Measurements from ENCODE around the gene NOP58.
"Not testable (repeated sequence)": the region's sequence is repeated elsewhere in the genome, so short reads cannot be mapped to it uniquely, and the experiment has no call there.

NOP58 gene

GRCh38 chr2:202306034-202306433 lies 40.5 kb downstream of the NOP58 start:
- in situ Hi-C loops (cut with MboI; ENCODE audit: low sequenced_read_pairs, unreplicated experiment), result no loop called here
- no peak for DNase-seq (ENCODE audit: low spot score)
- TF ChIP-seq CTCF (IDR thresholded peaks at IDR 0.05; ENCODE audit: borderline replicate concordance, control extremely low read depth, extremely low read depth, insufficient read depth, missing control alignments), result no peak

- DNase-seq (ENCODE audit: low spot score), result no peak
- TF ChIP-seq CTCF (IDR thresholded peaks at IDR 0.05; ENCODE audit: borderline replicate concordance, control extremely low read depth, extremely low read depth, insufficient read depth, missing control alignments), result no peak
- in situ Hi-C loops (cut with MboI; ENCODE audit: low sequenced_read_pairs, unreplicated experiment), result no loop called here
Measured at GRCh38 chr2:202307690-202308089, 42.1 kb downstream of the NOP58 start.

GRCh38 chr2:202311823-202312388 lies 46.3 kb downstream of the NOP58 start:
- DNase-seq (ENCODE audit: low spot score), result no peak
- in situ Hi-C loops (cut with MboI; ENCODE audit: low sequenced_read_pairs, unreplicated experiment), result no loop called here
- TF ChIP-seq CTCF (IDR thresholded peaks at IDR 0.05; ENCODE audit: borderline replicate concordance, control extremely low read depth, extremely low read depth, insufficient read depth, missing control alignments), result no peak

- no peak for TF ChIP-seq CTCF (IDR thresholded peaks at IDR 0.05; ENCODE audit: borderline replicate concordance, control extremely low read depth, extremely low read depth, insufficient read depth, missing control alignments)
- in situ Hi-C loops (cut with MboI; ENCODE audit: low sequenced_read_pairs, unreplicated experiment), result no loop called here
- DNase-seq (ENCODE audit: low spot score), result no peak
Measured at GRCh38 chr2:202314116-202314515, 48.6 kb downstream of the NOP58 start.

- TF ChIP-seq CTCF (IDR thresholded peaks at IDR 0.05; ENCODE audit: borderline replicate concordance, control extremely low read depth, extremely low read depth, insufficient read depth, missing control alignments), result no peak
- no peak for DNase-seq (ENCODE audit: low spot score)
- in situ Hi-C loops (cut with MboI; ENCODE audit: low sequenced_read_pairs, unreplicated experiment), result no loop called here
Measured at GRCh38 chr2:202317080-202317857, 51.7 kb downstream of the NOP58 start.

GRCh38 chr2:202320362-202320761 lies 54.8 kb downstream of the NOP58 start:
- DNase-seq (ENCODE audit: low spot score), result not testable (repeated sequence)

GRCh38 chr2:202322435-202322834 lies 56.9 kb downstream of the NOP58 start:
- no peak for DNase-seq (ENCODE audit: low spot score)
- in situ Hi-C loops (cut with MboI; ENCODE audit: low sequenced_read_pairs, unreplicated experiment), result no loop called here
- no peak for TF ChIP-seq CTCF (IDR thresholded peaks at IDR 0.05; ENCODE audit: borderline replicate concordance, control extremely low read depth, extremely low read depth, insufficient read depth, missing control alignments)

More at GRCh38 chr2:202320362-202320761, 54.8 kb downstream of the NOP58 start:
- in situ Hi-C loops (cut with MboI; ENCODE audit: low sequenced_read_pairs, unreplicated experiment), result not testable (repeated sequence)
